ENCODE measurements around the gene CNOT11. TPM values are rescaled to one million over a fixed set of nuclear protein-coding genes. Genes with fewer than 3 reads are reported as not detected.
A peak's percentile ranks its signal among the peaks of the same experiment; 100 is the strongest.

CNOT11 gene
- total and polyA plus RNA-seq, 2 of the 13 experiments (the other 11 are each of a cell fraction or from before 2014, with no cell fraction given) = 114 to 209 TPM

DNA sequence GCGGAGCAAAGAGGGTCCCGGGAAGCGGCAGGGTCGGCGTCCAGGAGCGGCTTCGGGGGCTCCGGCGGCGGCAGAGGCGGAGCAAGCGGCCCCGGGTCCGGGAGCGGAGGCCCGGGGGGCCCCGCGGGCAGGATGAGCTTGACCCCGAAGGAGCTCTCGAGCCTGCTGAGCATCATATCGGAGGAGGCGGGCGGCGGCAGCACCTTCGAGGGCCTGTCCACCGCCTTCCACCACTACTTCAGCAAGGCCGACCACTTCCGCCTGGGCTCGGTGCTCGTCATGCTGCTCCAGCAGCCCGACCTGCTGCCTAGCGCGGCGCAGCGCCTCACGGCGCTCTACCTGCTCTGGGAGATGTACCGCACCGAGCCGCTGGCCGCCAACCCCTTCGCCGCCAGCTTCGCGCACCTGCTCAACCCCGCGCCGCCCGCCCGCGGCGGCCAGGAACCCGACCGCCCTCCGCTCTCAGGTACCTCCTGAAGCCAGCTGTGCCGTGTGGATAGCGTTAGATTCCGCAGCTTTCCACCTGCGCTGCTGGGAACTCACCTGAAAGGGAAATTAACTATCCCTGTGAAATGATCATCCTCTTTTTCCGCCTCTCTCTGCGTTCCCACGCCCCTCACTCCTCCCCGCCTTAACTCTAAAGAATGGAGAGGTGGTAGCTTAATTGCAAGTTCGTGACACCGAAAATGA lies 472 bp downstream of the CNOT11 start (continued):
- TF ChIP-seq, protein P1, sequence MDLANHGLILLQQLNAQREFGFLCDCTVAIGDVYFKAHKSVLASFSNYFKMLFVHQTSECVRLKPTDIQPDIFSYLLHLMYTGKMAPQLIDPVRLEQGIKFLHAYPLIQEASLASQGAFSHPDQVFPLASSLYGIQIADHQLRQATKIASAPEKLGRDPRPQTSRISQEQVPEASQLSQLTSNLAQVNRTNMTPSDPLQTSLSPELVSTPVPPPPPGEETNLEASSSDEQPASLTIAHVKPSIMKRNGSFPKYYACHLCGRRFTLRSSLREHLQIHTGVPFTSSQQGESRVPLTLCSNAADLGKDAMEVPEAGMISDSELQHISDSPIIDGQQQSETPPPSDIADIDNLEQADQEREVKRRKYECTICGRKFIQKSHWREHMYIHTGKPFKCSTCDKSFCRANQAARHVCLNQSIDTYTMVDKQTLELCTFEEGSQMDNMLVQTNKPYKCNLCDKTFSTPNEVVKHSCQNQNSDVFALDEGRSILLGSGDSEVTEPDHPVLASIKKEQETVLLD (CRISPR knock-in tag; IDR thresholded peaks at IDR 0.05; ENCODE audit: low read depth) = no peak
- TF ChIP-seq, protein P2, sequence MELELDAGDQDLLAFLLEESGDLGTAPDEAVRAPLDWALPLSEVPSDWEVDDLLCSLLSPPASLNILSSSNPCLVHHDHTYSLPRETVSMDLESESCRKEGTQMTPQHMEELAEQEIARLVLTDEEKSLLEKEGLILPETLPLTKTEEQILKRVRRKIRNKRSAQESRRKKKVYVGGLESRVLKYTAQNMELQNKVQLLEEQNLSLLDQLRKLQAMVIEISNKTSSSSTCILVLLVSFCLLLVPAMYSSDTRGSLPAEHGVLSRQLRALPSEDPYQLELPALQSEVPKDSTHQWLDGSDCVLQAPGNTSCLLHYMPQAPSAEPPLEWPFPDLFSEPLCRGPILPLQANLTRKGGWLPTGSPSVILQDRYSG (CRISPR knock-in tag; IDR thresholded peaks at IDR 0.05) = no peak
- TF ChIP-seq ARNTL (CRISPR knock-in tag; IDR thresholded peaks at IDR 0.05) (peak; percentile 18; the same call in 1 of the 2 replicates), CHD4 (IDR thresholded peaks at IDR 0.05; ENCODE audit: borderline replicate concordance, low read length) (no peak), ZNF432 (CRISPR knock-in tag; IDR thresholded peaks at IDR 0.05; ENCODE audit: borderline replicate concordance) (no peak), JUND (CRISPR knock-in tag; IDR thresholded peaks at IDR 0.05) (0 out of 2 replicates have a peak, but pooled peaks have one; percentile 39), IKZF4 (CRISPR knock-in tag; IDR thresholded peaks at IDR 0.05; ENCODE audit: borderline replicate concordance, low read depth, not compliant biosample characterization) (peak; percentile 22), ZNF343 (CRISPR knock-in tag; IDR thresholded peaks at IDR 0.05) (0 out of 2 replicates have a peak, but pooled peaks have one; percentile 1), ZNF703 (CRISPR knock-in tag; IDR thresholded peaks at IDR 0.05; ENCODE audit: borderline replicate concordance) (no peak), NRL (CRISPR knock-in tag; IDR thresholded peaks at IDR 0.05; ENCODE audit: borderline replicate concordance) (peak; percentile 70), NFKB2 (CRISPR knock-in tag; IDR thresholded peaks at IDR 0.05; ENCODE audit: borderline replicate concordance) (peak; percentile 83; the same call in 1 of the 2 replicates), ZSCAN25 (CRISPR knock-in tag; IDR thresholded peaks at IDR 0.05) (no peak; the same call in 1 of the 2 replicates), ZIK1 (CRISPR knock-in tag; IDR thresholded peaks at IDR 0.05; ENCODE audit: borderline replicate concordance, low read depth) (no peak)
- TF ChIP-seq, protein P3, sequence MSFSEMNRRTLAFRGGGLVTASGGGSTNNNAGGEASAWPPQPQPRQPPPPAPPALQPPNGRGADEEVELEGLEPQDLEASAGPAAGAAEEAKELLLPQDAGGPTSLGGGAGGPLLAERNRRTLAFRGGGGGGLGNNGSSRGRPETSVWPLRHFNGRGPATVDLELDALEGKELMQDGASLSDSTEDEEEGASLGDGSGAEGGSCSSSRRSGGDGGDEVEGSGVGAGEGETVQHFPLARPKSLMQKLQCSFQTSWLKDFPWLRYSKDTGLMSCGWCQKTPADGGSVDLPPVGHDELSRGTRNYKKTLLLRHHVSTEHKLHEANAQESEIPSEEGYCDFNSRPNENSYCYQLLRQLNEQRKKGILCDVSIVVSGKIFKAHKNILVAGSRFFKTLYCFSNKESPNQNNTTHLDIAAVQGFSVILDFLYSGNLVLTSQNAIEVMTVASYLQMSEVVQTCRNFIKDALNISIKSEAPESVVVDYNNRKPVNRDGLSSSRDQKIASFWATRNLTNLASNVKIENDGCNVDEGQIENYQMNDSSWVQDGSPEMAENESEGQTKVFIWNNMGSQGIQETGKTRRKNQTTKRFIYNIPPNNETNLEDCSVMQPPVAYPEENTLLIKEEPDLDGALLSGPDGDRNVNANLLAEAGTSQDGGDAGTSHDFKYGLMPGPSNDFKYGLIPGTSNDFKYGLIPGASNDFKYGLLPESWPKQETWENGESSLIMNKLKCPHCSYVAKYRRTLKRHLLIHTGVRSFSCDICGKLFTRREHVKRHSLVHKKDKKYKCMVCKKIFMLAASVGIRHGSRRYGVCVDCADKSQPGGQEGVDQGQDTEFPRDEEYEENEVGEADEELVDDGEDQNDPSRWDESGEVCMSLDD (CRISPR knock-in tag; IDR thresholded peaks at IDR 0.05; ENCODE audit: borderline replicate concordance) = peak; percentile 49; the same call in 1 of the 2 replicates
- TF ChIP-seq, protein P4, sequence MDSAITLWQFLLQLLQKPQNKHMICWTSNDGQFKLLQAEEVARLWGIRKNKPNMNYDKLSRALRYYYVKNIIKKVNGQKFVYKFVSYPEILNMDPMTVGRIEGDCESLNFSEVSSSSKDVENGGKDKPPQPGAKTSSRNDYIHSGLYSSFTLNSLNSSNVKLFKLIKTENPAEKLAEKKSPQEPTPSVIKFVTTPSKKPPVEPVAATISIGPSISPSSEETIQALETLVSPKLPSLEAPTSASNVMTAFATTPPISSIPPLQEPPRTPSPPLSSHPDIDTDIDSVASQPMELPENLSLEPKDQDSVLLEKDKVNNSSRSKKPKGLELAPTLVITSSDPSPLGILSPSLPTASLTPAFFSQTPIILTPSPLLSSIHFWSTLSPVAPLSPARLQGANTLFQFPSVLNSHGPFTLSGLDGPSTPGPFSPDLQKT (CRISPR knock-in tag; IDR thresholded peaks at IDR 0.05; ENCODE audit: borderline replicate concordance) = 0 out of 2 replicates have a peak, but pooled peaks have one; percentile 47
- TF ChIP-seq, protein P5, sequence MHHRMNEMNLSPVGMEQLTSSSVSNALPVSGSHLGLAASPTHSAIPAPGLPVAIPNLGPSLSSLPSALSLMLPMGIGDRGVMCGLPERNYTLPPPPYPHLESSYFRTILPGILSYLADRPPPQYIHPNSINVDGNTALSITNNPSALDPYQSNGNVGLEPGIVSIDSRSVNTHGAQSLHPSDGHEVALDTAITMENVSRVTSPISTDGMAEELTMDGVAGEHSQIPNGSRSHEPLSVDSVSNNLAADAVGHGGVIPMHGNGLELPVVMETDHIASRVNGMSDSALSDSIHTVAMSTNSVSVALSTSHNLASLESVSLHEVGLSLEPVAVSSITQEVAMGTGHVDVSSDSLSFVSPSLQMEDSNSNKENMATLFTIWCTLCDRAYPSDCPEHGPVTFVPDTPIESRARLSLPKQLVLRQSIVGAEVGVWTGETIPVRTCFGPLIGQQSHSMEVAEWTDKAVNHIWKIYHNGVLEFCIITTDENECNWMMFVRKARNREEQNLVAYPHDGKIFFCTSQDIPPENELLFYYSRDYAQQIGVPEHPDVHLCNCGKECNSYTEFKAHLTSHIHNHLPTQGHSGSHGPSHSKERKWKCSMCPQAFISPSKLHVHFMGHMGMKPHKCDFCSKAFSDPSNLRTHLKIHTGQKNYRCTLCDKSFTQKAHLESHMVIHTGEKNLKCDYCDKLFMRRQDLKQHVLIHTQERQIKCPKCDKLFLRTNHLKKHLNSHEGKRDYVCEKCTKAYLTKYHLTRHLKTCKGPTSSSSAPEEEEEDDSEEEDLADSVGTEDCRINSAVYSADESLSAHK (CRISPR knock-in tag; IDR thresholded peaks at IDR 0.05; ENCODE audit: borderline replicate concordance) = no peak
- TF ChIP-seq, protein P6, sequence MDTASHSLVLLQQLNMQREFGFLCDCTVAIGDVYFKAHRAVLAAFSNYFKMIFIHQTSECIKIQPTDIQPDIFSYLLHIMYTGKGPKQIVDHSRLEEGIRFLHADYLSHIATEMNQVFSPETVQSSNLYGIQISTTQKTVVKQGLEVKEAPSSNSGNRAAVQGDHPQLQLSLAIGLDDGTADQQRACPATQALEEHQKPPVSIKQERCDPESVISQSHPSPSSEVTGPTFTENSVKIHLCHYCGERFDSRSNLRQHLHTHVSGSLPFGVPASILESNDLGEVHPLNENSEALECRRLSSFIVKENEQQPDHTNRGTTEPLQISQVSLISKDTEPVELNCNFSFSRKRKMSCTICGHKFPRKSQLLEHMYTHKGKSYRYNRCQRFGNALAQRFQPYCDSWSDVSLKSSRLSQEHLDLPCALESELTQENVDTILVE (CRISPR knock-in tag; IDR thresholded peaks at IDR 0.05) = 0 out of 2 replicates have a peak, but pooled peaks have one; percentile 6

Measured in HepG2 (cell line).